ENCODE data around the gene DUSP22.
"Not testable (repeated sequence)": the region's sequence is repeated elsewhere in the genome, so short reads cannot be mapped to it uniquely, and the experiment has no call there.

Gene DUSP22

GRCh38 chr6:323730-324088 lies 31.4 kb downstream of the DUSP22 start:
- DNase-seq (ENCODE audit: low read depth) = no peak

- no peak for DNase-seq (ENCODE audit: low read depth)
Observed at GRCh38 chr6:324116-324728, 31.9 kb downstream of the DUSP22 start.

GRCh38 chr6:324729-325125 lies 32.4 kb downstream of the DUSP22 start:
- DNase-seq (ENCODE audit: low read depth) = no peak

GRCh38 chr6:325161-325860 lies 33.0 kb downstream of the DUSP22 start:
- not testable (repeated sequence) for DNase-seq (ENCODE audit: low read depth)

- DNase-seq (ENCODE audit: low read depth) = not testable (repeated sequence)
Observed at GRCh38 chr6:326066-326465, 33.8 kb downstream of the DUSP22 start.

GRCh38 chr6:326896-327537 lies 34.7 kb downstream of the DUSP22 start:
- no peak for DNase-seq (ENCODE audit: low read depth)

- no peak for DNase-seq (ENCODE audit: low read depth)
Observed at GRCh38 chr6:327538-328116, 35.3 kb downstream of the DUSP22 start.

- DNase-seq (ENCODE audit: low read depth) = peak; percentile 72
Observed at GRCh38 chr6:328136-328670, 35.9 kb downstream of the DUSP22 start.

GRCh38 chr6:328924-329323 lies 36.6 kb downstream of the DUSP22 start:
- no peak for DNase-seq (ENCODE audit: low read depth)

GRCh38 chr6:329888-330691 lies 37.8 kb downstream of the DUSP22 start:
- no peak for DNase-seq (ENCODE audit: low read depth)

- no peak for DNase-seq (ENCODE audit: low read depth)
Observed at GRCh38 chr6:330948-331347, 38.7 kb downstream of the DUSP22 start.

- DNase-seq (ENCODE audit: low read depth) = no peak
Observed at GRCh38 chr6:331622-332521, 39.6 kb downstream of the DUSP22 start.

- peak; percentile 10 for DNase-seq (ENCODE audit: low read depth)
Observed at GRCh38 chr6:332671-333070, 40.4 kb downstream of the DUSP22 start.

GRCh38 chr6:333379-334002 lies 41.2 kb downstream of the DUSP22 start:
- no peak for DNase-seq (ENCODE audit: low read depth)

- DNase-seq (ENCODE audit: low read depth) = no peak
Observed at GRCh38 chr6:334536-335510, 42.5 kb downstream of the DUSP22 start.

- no peak for DNase-seq (ENCODE audit: low read depth)
Observed at GRCh38 chr6:335572-335971, 43.3 kb downstream of the DUSP22 start.

- DNase-seq (ENCODE audit: low read depth) = no peak
Observed at GRCh38 chr6:336159-337114, 44.1 kb downstream of the DUSP22 start.

- no peak for DNase-seq (ENCODE audit: low read depth)
Observed at GRCh38 chr6:337805-338368, 45.6 kb downstream of the DUSP22 start.

Data from HS-5 (cell line).